BJ (cell line): ENCODE measurements around the gene ARVCF. TPM values are rescaled to one million over a fixed set of nuclear protein-coding genes. Genes with fewer than 3 reads are reported as not detected.

Experiments used
- CTCF ChIA-PET: fragments of 350-600 bp; formaldehyde crosslinking; extraction: SDS; loops from one replicate; lab custom pipeline; 2021; ENCODE audit warnings: antibody characterized with exemption, inconsistent platforms; lab: Yijun Ruan, JAX
- POLR2A ChIA-PET: fragments of 300-600 bp; sonication (Branson Sonifier 250); formaldehyde crosslinking; extraction: SDS; loops from one replicate; lab custom pipeline; 2021; ENCODE audit warnings: antibody characterized with exemption; lab: Charles Lee
- DNase-seq: peaks from one replicate; pipeline ENCODE4 v3.0.0-alpha.2; 2011; ENCODE audit warnings: low read depth
- H3K27me3 ChIP-seq: 2 replicates; pipeline ENCODE4 v1.6.0; 2011; ENCODE audit warnings: low read length; ENCODE audit not compliant: control insufficient read depth, insufficient read depth
- H3K36me3 ChIP-seq: 2 replicates; pipeline ENCODE4 v1.5.1; 2011; ENCODE audit warnings: low read length; ENCODE audit not compliant: control insufficient read depth, insufficient read depth
- H3K4me3 ChIP-seq: 2 replicates; pipeline ENCODE4 v1.5.1; 2011; ENCODE audit warnings: low read depth, mild to moderate bottlenecking, control low read depth, low read length
- polyA plus RNA-seq: library from polyadenylated mRNA; depleted of rRNA; stranded (reverse); fragments of >200 nt; gene quantifications from 2 replicates; pipeline ENCODE4 v1.2.3, GENCODE V29; 2011
- TF ChIP-seq, protein P1 (sequence below): IDR thresholded peaks from 2 replicates; pipeline ENCODE4 v1.5.1; 2011; ENCODE audit warnings: low read depth, mild to moderate bottlenecking, control low read depth, inconsistent platforms, low read length, moderate library complexity; ENCODE audit not compliant: insufficient read depth

ARVCF gene
- polyA plus RNA-seq, 1 experiment: 3.8 TPM

- Histone ChIP-seq H3K36me3 (peaks cover 16% of the 10 kb centered on the region), H3K4me3 (no peak overlapping the region), H3K27me3 (no peaks in the 10 kb centered on the region)
- POLR2A ChIA-PET: no interaction called here
- CTCF ChIA-PET: interaction anchor here (1.9 kb wide), 1 partner anchor 20 kb away, joined by 6 read pairs; no protein-coding TSS in a partner anchor
- DNase-seq: no peak
- TF ChIP-seq, protein P1, sequence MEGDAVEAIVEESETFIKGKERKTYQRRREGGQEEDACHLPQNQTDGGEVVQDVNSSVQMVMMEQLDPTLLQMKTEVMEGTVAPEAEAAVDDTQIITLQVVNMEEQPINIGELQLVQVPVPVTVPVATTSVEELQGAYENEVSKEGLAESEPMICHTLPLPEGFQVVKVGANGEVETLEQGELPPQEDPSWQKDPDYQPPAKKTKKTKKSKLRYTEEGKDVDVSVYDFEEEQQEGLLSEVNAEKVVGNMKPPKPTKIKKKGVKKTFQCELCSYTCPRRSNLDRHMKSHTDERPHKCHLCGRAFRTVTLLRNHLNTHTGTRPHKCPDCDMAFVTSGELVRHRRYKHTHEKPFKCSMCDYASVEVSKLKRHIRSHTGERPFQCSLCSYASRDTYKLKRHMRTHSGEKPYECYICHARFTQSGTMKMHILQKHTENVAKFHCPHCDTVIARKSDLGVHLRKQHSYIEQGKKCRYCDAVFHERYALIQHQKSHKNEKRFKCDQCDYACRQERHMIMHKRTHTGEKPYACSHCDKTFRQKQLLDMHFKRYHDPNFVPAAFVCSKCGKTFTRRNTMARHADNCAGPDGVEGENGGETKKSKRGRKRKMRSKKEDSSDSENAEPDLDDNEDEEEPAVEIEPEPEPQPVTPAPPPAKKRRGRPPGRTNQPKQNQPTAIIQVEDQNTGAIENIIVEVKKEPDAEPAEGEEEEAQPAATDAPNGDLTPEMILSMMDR: no peak
These were observed 16.6 kb upstream of the ARVCF start for GRCh38 chr22:20033045-20033706.

DNA sequence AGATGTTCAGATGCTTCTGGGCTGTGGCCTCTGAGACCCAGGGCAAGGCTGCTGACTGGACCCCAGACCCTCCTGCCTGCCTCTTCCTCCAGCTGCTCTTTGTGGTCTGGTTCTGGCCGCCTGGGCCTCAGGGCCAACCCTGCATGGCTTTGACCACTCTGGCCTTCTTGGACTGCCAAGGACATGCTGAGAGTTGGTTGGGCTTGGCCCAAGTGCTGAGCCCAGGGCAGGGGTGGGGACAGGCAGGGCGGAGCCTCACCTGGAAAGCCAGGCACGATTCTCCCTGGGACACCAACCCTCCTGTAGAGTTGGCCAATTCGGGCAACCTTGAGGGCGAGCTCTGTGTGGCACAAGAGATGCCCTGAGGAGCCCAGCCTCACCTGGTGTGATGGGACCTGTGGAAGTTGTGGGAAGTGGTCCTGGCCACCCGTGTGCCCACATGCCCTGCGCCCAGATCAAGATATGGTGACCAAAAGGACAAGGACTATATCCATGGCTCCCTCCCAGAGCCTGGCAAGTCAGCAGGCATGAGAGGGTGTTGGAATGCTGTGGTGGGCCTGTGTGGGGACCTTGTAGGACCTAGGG is 15.9 kb upstream of the ARVCF start:
- CTCF ChIA-PET: interaction anchor here (1.1 to 1.9 kb wide), 3 partner anchors 10 to 19 kb away, joined by 3 to 6 read pairs (median 5); no protein-coding TSS in a partner anchor
- H3K4me3 ChIP-seq: no peak overlapping the region
- H3K27me3 ChIP-seq: no peaks in the 10 kb centered on the region
- POLR2A ChIA-PET: no interaction called here
- TF ChIP-seq, protein P1: no peak
- no peak for DNase-seq
- H3K36me3 ChIP-seq: peaks cover 14% of the 10 kb centered on the region

GRCh38 chr22:20031732-20032406 is 15.2 kb upstream of the ARVCF start:
- Histone ChIP-seq H3K27me3 (no peaks in the 10 kb centered on the region), H3K4me3 (no peak overlapping the region), H3K36me3 (peaks cover 10% of the 10 kb centered on the region)
- POLR2A ChIA-PET: no interaction called here
- no peak for DNase-seq
- CTCF ChIA-PET: interaction anchor here (0.8 to 1.5 kb wide), 3 partner anchors 9 to 19 kb away, joined by 3 to 5 read pairs (median 3); no protein-coding TSS in a partner anchor
- TF ChIP-seq, protein P1: no peak

- ChIA-PET CTCF (no interaction called here), POLR2A (no interaction called here)
- DNase-seq: no peak
- TF ChIP-seq, protein P1: no peak
- Histone ChIP-seq H3K4me3 (no peak overlapping the region), H3K27me3 (no peaks in the 10 kb centered on the region), H3K36me3 (peaks cover 11% of the 10 kb centered on the region)
These were observed 13.1 kb upstream of the ARVCF start for GRCh38 chr22:20029550-20030225.
